ENCODE measurements around the gene CPA2. TPM values are rescaled to one million over a fixed set of nuclear protein-coding genes. Genes with fewer than 3 reads are reported as not detected.

Gene CPA2
- total and polyA plus RNA-seq, 11 donors: 0.17 to 1.1 (median 0.79) TPM; not detected in 6

DNA sequence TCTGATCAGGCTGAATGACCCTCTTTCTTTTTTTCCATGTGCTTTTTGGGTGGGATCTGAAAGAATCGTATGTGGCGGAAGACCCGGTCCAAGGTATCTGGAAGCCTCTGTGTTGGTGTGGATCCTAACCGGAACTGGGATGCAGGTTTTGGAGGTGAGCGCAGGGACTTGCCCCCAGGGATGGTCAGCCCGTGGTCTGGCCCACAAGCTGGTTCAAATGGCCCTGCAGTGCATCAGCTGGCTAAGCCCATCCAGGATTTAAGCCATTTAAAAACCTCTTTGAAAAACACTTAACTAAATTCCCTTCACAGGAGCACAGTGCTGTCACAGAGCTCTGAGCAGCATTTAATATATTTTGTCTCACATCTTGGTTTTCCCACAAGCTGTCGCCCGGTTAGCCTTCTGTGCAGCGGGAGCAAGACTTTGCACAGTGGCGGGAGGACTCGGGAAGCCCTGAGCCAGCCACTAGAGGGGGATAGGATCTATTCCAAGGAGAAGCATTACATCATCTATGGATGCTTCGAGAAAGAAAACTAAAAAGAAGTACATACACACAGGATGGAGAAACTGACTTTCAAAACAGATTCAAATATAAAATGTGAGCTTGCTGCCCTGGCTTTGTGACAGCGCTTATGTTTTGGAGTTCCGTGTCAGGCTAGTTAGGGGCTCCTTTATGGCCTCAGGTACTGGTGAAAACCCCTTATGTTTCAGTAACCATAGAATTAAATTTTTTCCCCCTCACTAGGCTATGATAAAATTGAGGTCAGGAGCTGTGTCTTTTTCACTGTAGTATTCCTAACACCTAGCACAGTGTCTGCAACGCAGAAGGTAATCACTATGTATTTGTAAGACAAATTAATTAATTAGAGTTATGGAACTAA, 11.3 kb downstream of the CPA2 start:
- peak overlapping the region in 2 of 12 donors; percentile 12 to 16 for H3K27ac ChIP-seq
- peak; percentile 37 to 88 (median 85) for ATAC-seq
- no peak for TF ChIP-seq POLR2A (IDR thresholded peaks at IDR 0.05)
- TF ChIP-seq, protein P1, sequence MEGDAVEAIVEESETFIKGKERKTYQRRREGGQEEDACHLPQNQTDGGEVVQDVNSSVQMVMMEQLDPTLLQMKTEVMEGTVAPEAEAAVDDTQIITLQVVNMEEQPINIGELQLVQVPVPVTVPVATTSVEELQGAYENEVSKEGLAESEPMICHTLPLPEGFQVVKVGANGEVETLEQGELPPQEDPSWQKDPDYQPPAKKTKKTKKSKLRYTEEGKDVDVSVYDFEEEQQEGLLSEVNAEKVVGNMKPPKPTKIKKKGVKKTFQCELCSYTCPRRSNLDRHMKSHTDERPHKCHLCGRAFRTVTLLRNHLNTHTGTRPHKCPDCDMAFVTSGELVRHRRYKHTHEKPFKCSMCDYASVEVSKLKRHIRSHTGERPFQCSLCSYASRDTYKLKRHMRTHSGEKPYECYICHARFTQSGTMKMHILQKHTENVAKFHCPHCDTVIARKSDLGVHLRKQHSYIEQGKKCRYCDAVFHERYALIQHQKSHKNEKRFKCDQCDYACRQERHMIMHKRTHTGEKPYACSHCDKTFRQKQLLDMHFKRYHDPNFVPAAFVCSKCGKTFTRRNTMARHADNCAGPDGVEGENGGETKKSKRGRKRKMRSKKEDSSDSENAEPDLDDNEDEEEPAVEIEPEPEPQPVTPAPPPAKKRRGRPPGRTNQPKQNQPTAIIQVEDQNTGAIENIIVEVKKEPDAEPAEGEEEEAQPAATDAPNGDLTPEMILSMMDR (IDR thresholded peaks at IDR 0.05): peak; percentile 42 to 82 (median 60)
- no peak overlapping the region for H3K4me3 ChIP-seq
- H3K36me3 ChIP-seq: no peaks in the 10 kb centered on the region
- intact Hi-C loops (cut with DNase I): loop anchor here in 5 of 10 donors (5.0 to 10.0 kb wide), 3 partner anchors 164 to 217 kb away; partner anchors contain the start of genes MEST (in 3 of the 5) and CEP41 (in 1 of the 5)
- peaks cover 0 to 15% (median 3%) of the 10 kb centered on the region in 12 donors for H3K4me1 ChIP-seq
- peaks cover 0 to 21% (median 0%) of the 10 kb centered on the region in 9 donors for H3K27me3 ChIP-seq
- DNase-seq: peak in 4 of 5 donors; percentile 47 to 57 (median 55)
- H3K9me3 ChIP-seq: no peaks in the 10 kb centered on the region
- WGBS, 4 donors: 56 to 62% (median 61%) methylated on average over 15 of the region's 15 CpGs

DNA sequence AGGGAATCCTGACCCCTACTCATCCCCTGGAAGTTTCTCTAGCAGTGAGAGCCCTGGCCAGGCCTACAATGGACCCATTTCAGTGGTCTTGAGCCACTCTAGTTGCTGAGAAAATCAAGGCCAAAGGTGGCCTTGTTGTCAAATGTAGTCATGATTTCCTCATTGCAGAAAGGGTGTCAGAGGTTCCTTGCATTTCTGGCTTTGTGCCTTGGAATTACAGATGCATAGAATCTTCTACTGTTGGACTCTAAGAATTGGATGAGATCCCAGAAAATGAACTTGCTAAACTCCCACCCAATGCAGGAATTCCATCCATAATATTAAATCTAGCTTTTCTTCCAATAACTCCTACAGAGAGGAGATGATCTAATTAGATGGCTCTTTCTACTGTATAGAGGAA, 12.2 kb downstream of the CPA2 start:
- intact Hi-C loops (cut with DNase I): loop anchor here in 5 of 10 donors (5.0 to 10.0 kb wide), 3 partner anchors 163 to 216 kb away; partner anchors contain the start of genes MEST (in 3 of the 5) and CEP41 (in 1 of the 5)
- TF ChIP-seq POLR2A (IDR thresholded peaks at IDR 0.05): no peak
- TF ChIP-seq, protein P1 (IDR thresholded peaks at IDR 0.05): no peak
- Histone ChIP-seq H3K9me3 (no peaks in the 10 kb centered on the region), H3K27ac (no peak overlapping the region), H3K4me3 (no peak overlapping the region), H3K36me3 (no peaks in the 10 kb centered on the region), H3K4me1 (peaks cover 0 to 12% (median 2%) of the 10 kb centered on the region in 12 donors), H3K27me3 (peaks cover 0 to 19% (median 0%) of the 10 kb centered on the region in 9 donors)
- ATAC-seq (no peak), DNase-seq (no peak)

DNA sequence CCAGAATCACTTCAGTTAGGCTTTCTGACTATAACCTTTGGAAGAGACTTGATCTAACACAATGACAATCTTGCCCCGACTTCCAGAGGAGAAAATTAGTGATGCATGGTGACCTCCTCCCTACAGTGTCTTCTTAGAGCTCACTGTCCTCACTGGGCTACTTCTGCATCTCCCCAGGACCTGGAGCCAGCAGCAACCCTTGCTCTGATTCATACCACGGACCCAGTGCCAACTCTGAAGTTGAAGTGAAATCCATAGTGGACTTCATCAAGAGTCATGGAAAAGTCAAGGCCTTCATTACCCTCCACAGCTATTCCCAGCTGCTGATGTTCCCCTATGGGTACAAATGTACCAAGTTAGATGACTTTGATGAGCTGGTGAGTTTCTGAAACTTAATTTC, 12.6 kb downstream of the CPA2 start:
- Histone ChIP-seq H3K4me3 (no peak overlapping the region), H3K27me3 (peaks cover 0 to 16% (median 0%) of the 10 kb centered on the region in 9 donors), H3K4me1 (peaks cover 0 to 12% (median under 1%) of the 10 kb centered on the region in 12 donors), H3K27ac (no peak overlapping the region), H3K9me3 (no peaks in the 10 kb centered on the region), H3K36me3 (no peaks in the 10 kb centered on the region)
- no peak for TF ChIP-seq POLR2A (IDR thresholded peaks at IDR 0.05)
- TF ChIP-seq, protein P1 (IDR thresholded peaks at IDR 0.05): no peak
- whole genome bisulfite sequencing, 4 donors: 82 to 87% (median 85%) methylated on average over 2 of the region's 2 CpGs
- ATAC-seq: no peak
- intact Hi-C loops (cut with DNase I): loop anchor here in 5 of 10 donors (5.0 to 10.0 kb wide), 3 partner anchors 163 to 216 kb away; partner anchors contain the start of genes MEST (in 3 of the 5) and CEP41 (in 1 of the 5)
- DNase-seq: no peak

DNA sequence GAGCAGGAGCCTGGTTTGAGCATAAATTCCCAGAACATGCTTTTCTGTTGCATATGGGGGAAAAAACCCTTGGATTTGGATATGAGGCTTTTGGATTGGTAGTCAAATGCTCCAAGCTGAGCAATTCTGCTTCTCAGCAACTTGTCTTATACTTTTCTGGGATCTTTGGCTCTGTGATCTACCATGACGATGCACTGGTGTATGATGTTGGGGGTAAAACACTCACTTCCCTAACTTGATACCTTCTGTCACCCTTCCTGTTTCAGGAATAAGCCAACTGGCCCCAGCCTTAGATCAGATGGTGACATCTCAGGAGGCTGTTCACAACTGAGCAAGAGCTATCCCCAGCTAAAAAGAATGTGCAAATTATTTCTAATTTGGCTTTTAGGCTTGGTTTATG, 13.2 kb downstream of the CPA2 start:
- H3K4me1 ChIP-seq: peaks cover 0 to 12% (median 0%) of the 10 kb centered on the region in 12 donors
- TF ChIP-seq, protein P1 (IDR thresholded peaks at IDR 0.05): no peak
- TF ChIP-seq POLR2A (IDR thresholded peaks at IDR 0.05): no peak
- DNase-seq (no peak), ATAC-seq (no peak)
- no peaks in the 10 kb centered on the region for H3K36me3 ChIP-seq
- 86 to 96% (median 92%) methylated on average over 1 of the region's 1 CpG for WGBS, 4 donors
- no peak overlapping the region for H3K27ac ChIP-seq
- H3K27me3 ChIP-seq: peaks cover 0 to 10% (median 0%) of the 10 kb centered on the region in 9 donors
- H3K4me3 ChIP-seq: no peak overlapping the region
- H3K9me3 ChIP-seq: no peaks in the 10 kb centered on the region
- intact Hi-C loops (cut with DNase I): loop anchor here in 5 of 10 donors (5.0 to 10.0 kb wide), 3 partner anchors 162 to 215 kb away; partner anchors contain the start of genes MEST (in 3 of the 5) and CEP41 (in 1 of the 5)
